Uterus (tissue), 4 donors: ENCODE measurements around the gene SLC35G4. TPM values are rescaled to one million over a fixed set of nuclear protein-coding genes. Genes with fewer than 3 reads are reported as not detected.
"Not testable (repeated sequence)": the region's sequence is repeated elsewhere in the genome, so short reads cannot be mapped to it uniquely, and the experiment has no call there.

Experiments
- DNase-seq, 2 donors: peaks; one replicate each; pipeline ENCODE4 v3.0.0-alpha.2; 2019 to 2020
- H3K27ac ChIP-seq, 2 donors: fragments of 200-600 bp; sonication (generic); 1 replicate in 1 of 2; 2 replicates in 1 of 2; pipeline ENCODE4 v1.5.1; 2016 to 2018
- H3K27me3 ChIP-seq, 2 donors: fragments of 200-600 bp; sonication (generic); one replicate each; pipeline ENCODE4 v1.5.1; 2018 to 2019; ENCODE audit warnings: control low read depth in 1 of 2
- H3K36me3 ChIP-seq, 2 donors: fragments of 200-600 bp; sonication (generic); one replicate each; pipeline ENCODE4 v1.5.1; 2019; ENCODE audit warnings: control low read depth in 1 of 2
- H3K4me1 ChIP-seq, 2 donors: fragments of 200-600 bp; sonication (generic); one replicate each; pipeline ENCODE4 v1.5.1; 2018 to 2019; ENCODE audit warnings: control low read depth in 1 of 2
- H3K4me3 ChIP-seq, 2 donors: fragments of 200-600 bp; sonication (generic); 1 replicate in 1 of 2; 2 replicates in 1 of 2; pipeline ENCODE4 v1.5.1; 2018 to 2019; ENCODE audit warnings: mild to moderate bottlenecking in 1 of 2
- H3K9me3 ChIP-seq, 2 donors: fragments of 200-600 bp; sonication (generic); one replicate each; pipeline ENCODE4 v1.5.1; 2019; ENCODE audit warnings: control low read depth in 1 of 2
- POLR2A ChIP-seq, 2 donors: fragments of 450-650 bp; IDR thresholded peaks; one replicate each; pipeline ENCODE4 v1.6.1; 2016; ENCODE audit warnings: antibody characterized with exemption in 2 of 2, mild to moderate bottlenecking in 1 of 2, moderate library complexity in 1 of 2
- intact Hi-C: fragments of 100-400 bp; cut with DNase I; formaldehyde crosslinking; loops from one replicate; pipeline ENCODE4 v1.15.1; 2023; ENCODE audit warnings: low total_unique reads
- total RNA-seq, 4 donors: library from RNA; depleted of rRNA in 3 of 4; stranded (reverse); fragments of >200 nt in 3 of 4; gene quantifications; one replicate each; pipeline versions ENCODE4 v1.1.0 to v1.2.4, GENCODE V29; 2014 to 2023
- TF ChIP-seq, protein P1 (sequence below), 4 experiments: fragments of 200-600 bp in 2 of 4; fragments of 450-650 bp in 2 of 4; sonication (generic) in 2 of 4; IDR thresholded peaks; one replicate each; pipeline ENCODE4 v1.5.1; 2016 to 2019; ENCODE audit warnings: antibody characterized with exemption in 4 of 4, mild to moderate bottlenecking in 2 of 4, moderate library complexity in 1 of 4
- donor health status: DM: yes; HTN: yes; CAD: no.

SLC35G4 gene
- total RNA-seq, 4 donors from 2014 or later = not detected

DNA sequence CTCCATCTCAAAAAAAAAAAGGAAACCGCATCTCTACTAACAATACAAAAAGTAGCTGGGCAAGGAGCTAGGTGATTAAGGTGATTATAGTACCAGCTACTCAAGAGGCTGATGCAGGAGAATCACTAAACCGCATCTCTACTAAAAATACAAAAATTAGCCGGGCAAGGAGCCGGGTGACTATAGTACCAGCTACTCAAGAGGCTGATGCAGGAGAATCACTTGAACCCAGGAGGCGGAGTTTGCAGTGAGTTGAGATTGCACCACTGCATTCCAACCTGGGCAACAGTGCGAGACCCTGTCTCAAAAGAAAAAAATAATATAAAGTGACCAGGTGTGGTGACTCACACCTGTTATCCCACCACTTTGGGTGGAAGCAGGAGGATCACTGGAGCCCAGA, 5.6 kb downstream of the SLC35G4 start:
- H3K27ac ChIP-seq, H3K4me1 ChIP-seq, DNase-seq, H3K27me3 ChIP-seq, H3K9me3 ChIP-seq, H3K36me3 ChIP-seq, intact Hi-C loops, H3K4me3 ChIP-seq: not testable (repeated sequence)

GRCh38 chr18:11647310-11647709, 37.9 kb downstream of the SLC35G4 start:
- H3K36me3 ChIP-seq, intact Hi-C loops, H3K4me1 ChIP-seq, H3K27me3 ChIP-seq, H3K4me3 ChIP-seq, H3K9me3 ChIP-seq, H3K27ac ChIP-seq, DNase-seq: not testable (repeated sequence)

DNA sequence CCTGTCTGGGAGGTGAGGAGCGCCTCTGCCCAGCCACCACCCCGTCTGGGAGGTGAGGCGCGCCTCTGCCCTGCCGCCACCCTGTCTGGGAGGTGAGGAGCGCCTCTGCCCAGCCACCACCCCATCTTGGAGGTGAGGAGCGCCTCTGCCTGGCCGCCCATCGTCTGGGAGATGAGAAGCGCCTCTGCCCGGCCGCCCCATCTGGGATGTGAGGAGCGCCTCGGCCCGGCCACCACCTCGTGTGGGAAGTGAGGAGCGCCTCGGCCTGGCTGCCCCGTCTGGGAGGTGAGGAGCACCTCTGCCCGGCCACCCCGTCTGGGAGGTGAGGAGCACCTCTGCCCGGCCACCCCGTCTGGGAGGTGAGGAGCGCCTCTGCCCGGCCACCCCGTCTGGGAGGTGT, 38.4 kb downstream of the SLC35G4 start:
- H3K27me3 ChIP-seq, H3K27ac ChIP-seq, H3K4me1 ChIP-seq, H3K36me3 ChIP-seq, intact Hi-C loops, H3K4me3 ChIP-seq, H3K9me3 ChIP-seq, DNase-seq: not testable (repeated sequence)

- TF ChIP-seq POLR2A (IDR thresholded peaks at IDR 0.05) = no peak
- TF ChIP-seq, protein P1, sequence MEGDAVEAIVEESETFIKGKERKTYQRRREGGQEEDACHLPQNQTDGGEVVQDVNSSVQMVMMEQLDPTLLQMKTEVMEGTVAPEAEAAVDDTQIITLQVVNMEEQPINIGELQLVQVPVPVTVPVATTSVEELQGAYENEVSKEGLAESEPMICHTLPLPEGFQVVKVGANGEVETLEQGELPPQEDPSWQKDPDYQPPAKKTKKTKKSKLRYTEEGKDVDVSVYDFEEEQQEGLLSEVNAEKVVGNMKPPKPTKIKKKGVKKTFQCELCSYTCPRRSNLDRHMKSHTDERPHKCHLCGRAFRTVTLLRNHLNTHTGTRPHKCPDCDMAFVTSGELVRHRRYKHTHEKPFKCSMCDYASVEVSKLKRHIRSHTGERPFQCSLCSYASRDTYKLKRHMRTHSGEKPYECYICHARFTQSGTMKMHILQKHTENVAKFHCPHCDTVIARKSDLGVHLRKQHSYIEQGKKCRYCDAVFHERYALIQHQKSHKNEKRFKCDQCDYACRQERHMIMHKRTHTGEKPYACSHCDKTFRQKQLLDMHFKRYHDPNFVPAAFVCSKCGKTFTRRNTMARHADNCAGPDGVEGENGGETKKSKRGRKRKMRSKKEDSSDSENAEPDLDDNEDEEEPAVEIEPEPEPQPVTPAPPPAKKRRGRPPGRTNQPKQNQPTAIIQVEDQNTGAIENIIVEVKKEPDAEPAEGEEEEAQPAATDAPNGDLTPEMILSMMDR (IDR thresholded peaks at IDR 0.05) = no peak
- no peak overlapping the region for H3K4me3 ChIP-seq
- no peaks in the 10 kb centered on the region for H3K4me1 ChIP-seq
- no peaks in the 10 kb centered on the region for H3K27me3 ChIP-seq
- no peaks in the 10 kb centered on the region for H3K9me3 ChIP-seq
- intact Hi-C loops = loop anchor here (10.0 kb wide), 1 partner anchor 385 kb away; no protein-coding TSS in a partner anchor
- no peak for DNase-seq
- H3K36me3 ChIP-seq = no peaks in the 10 kb centered on the region
- H3K27ac ChIP-seq = no peak overlapping the region
These were observed 40.4 kb downstream of the SLC35G4 start for GRCh38 chr18:11649839-11650238.

DNA sequence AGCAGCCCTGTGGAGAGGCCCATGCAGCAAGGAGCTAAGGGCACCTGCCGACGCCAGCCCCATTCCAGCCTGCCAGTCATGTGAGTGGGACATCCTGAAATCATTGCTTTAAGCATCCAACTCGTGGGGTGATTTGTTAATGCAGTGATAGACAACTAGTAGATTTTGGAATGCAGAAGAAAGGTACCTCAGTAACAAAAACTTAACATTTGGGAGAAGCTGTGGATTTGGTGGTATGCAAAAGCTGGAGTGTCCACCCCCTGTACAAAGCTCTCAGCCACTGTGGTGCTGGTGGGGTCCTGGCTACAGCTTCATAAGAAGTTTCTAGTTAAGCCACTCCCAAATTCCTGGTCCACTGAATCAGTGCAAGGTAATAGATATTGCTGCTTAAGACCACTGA, 42.5 kb downstream of the SLC35G4 start:
- TF ChIP-seq POLR2A (IDR thresholded peaks at IDR 0.05) = no peak
- TF ChIP-seq, protein P1 (IDR thresholded peaks at IDR 0.05) = no peak
- DNase-seq = no peak
- Histone ChIP-seq H3K4me3 (no peak overlapping the region), H3K27ac (no peak overlapping the region), H3K36me3 (no peaks in the 10 kb centered on the region), H3K4me1 (no peaks in the 10 kb centered on the region), H3K27me3 (no peaks in the 10 kb centered on the region), H3K9me3 (no peaks in the 10 kb centered on the region)
- intact Hi-C loops = loop anchor here (10.0 kb wide), 1 partner anchor 383 kb away; no protein-coding TSS in a partner anchor

GRCh38 chr18:11653521-11653920, 44.1 kb downstream of the SLC35G4 start:
- Histone ChIP-seq H3K4me3 (no peak overlapping the region), H3K27me3 (no peaks in the 10 kb centered on the region), H3K9me3 (no peaks in the 10 kb centered on the region), H3K36me3 (no peaks in the 10 kb centered on the region), H3K27ac (no peak overlapping the region), H3K4me1 (no peaks in the 10 kb centered on the region)
- TF ChIP-seq, protein P1 (IDR thresholded peaks at IDR 0.05) = no peak
- TF ChIP-seq POLR2A (IDR thresholded peaks at IDR 0.05) = no peak
- intact Hi-C loops = loop anchor here (10.0 kb wide), 1 partner anchor 381 kb away; no protein-coding TSS in a partner anchor
- DNase-seq = no peak
